Measurements from ENCODE around the gene ETV4. TPM values are rescaled to one million over a fixed set of nuclear protein-coding genes. Genes with fewer than 3 reads are reported as not detected.

The ETV4 gene
- polyA plus RNA-seq, 1 donor from 2014 or later = 0.61 TPM

DNA sequence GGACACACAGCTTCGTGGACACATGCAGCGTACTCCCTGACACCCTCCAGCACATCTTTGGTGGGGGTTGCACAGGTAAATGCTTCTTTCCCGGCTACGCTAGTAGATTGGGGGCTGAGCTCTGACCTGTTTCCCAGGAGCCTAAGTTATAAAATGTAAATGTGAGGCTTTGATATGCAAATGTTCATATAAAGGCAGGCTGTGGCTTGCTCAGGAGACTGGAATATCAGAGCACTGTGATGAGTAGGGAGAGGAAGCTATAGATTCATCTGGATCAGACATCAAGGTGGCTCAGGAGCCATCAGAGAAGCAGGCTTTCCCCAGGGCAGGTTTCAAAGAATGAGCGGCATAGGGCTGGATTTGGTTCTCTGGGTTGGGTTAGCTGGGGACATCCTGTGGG lies 3.4 kb upstream of the ETV4 start:
- H3K9ac ChIP-seq (ENCODE audit: low read length) = no peak overlapping the region

GRCh38 chr17:43548689-43549379 lies 2.7 kb upstream of the ETV4 start:
- H3K79me2 ChIP-seq (replicated peaks; ENCODE audit: insufficient read depth, low read length) = no peaks in the 10 kb centered on the region
- H3K36me3 ChIP-seq (ENCODE audit: insufficient read depth, low read length) = no peaks in the 10 kb centered on the region
- H3F3A ChIP-seq (ENCODE audit: insufficient read depth, low read length, poor library complexity, severe bottlenecking) = no peaks in the 10 kb centered on the region
- H3K27me3 ChIP-seq (ENCODE audit: insufficient read depth, low read depth, low read length) = peaks cover 42% of the 10 kb centered on the region
- no peak overlapping the region for H3K4me2 ChIP-seq (ENCODE audit: low read length)
- H4K20me1 ChIP-seq (ENCODE audit: insufficient read depth) = no peaks in the 10 kb centered on the region
- no peak overlapping the region for H3K4me3 ChIP-seq (ENCODE audit: low read length)
- no peak overlapping the region for H2AFZ ChIP-seq (ENCODE audit: low read depth, low read length)
- H3K9me2 ChIP-seq (ENCODE audit: insufficient read depth, low read length) = no peaks in the 10 kb centered on the region
- no peak overlapping the region for H3K9ac ChIP-seq (ENCODE audit: low read length)
- no peak overlapping the region for H3K27ac ChIP-seq (ENCODE audit: low read length)
- H3K9me3 ChIP-seq (ENCODE audit: low read length) = no peaks in the 10 kb centered on the region
- TF ChIP-seq RAD21 (conservative IDR thresholded peaks at IDR 0.05) (no peak), CTCF (IDR thresholded peaks at IDR 0.05; ENCODE audit: poor library complexity, severe bottlenecking) (no peak), TAF1 (IDR thresholded peaks at IDR 0.05; ENCODE audit: low read depth) (no peak), EP300 (conservative IDR thresholded peaks at IDR 0.05; ENCODE audit: poor library complexity, severe bottlenecking) (no peak), POLR2AphosphoS5 (IDR thresholded peaks at IDR 0.05) (no peak), SMC3 (conservative IDR thresholded peaks at IDR 0.05; ENCODE audit: poor library complexity) (no peak), EZH2 (IDR thresholded peaks at IDR 0.05; ENCODE audit: borderline replicate concordance, insufficient read depth, low read length, poor library complexity, severe bottlenecking) (no peak), MXI1 (conservative IDR thresholded peaks at IDR 0.05; ENCODE audit: poor library complexity, severe bottlenecking) (no peak)

More for the DNA sequence above, 3.4 kb upstream of the ETV4 start:
- Histone ChIP-seq H3K36me3 (ENCODE audit: insufficient read depth, low read length) (no peaks in the 10 kb centered on the region), H3K27ac (ENCODE audit: low read length) (no peak overlapping the region), H3K4me3 (ENCODE audit: low read length) (no peak overlapping the region), H2AFZ (ENCODE audit: low read depth, low read length) (no peak overlapping the region), H4K20me1 (ENCODE audit: insufficient read depth) (no peaks in the 10 kb centered on the region), H3F3A (ENCODE audit: insufficient read depth, low read length, poor library complexity, severe bottlenecking) (no peaks in the 10 kb centered on the region), H3K27me3 (ENCODE audit: insufficient read depth, low read depth, low read length) (peaks cover 35% of the 10 kb centered on the region), H3K79me2 (replicated peaks; ENCODE audit: insufficient read depth, low read length) (no peaks in the 10 kb centered on the region), H3K9me3 (ENCODE audit: low read length) (no peaks in the 10 kb centered on the region), H3K4me2 (ENCODE audit: low read length) (no peak overlapping the region), H3K9me2 (ENCODE audit: insufficient read depth, low read length) (no peaks in the 10 kb centered on the region)
- TF ChIP-seq TAF1 (IDR thresholded peaks at IDR 0.05; ENCODE audit: low read depth) = no peak
- TF ChIP-seq SMC3 (conservative IDR thresholded peaks at IDR 0.05; ENCODE audit: poor library complexity) = no peak
- TF ChIP-seq POLR2AphosphoS5 (IDR thresholded peaks at IDR 0.05) = no peak
- TF ChIP-seq, protein P1, sequence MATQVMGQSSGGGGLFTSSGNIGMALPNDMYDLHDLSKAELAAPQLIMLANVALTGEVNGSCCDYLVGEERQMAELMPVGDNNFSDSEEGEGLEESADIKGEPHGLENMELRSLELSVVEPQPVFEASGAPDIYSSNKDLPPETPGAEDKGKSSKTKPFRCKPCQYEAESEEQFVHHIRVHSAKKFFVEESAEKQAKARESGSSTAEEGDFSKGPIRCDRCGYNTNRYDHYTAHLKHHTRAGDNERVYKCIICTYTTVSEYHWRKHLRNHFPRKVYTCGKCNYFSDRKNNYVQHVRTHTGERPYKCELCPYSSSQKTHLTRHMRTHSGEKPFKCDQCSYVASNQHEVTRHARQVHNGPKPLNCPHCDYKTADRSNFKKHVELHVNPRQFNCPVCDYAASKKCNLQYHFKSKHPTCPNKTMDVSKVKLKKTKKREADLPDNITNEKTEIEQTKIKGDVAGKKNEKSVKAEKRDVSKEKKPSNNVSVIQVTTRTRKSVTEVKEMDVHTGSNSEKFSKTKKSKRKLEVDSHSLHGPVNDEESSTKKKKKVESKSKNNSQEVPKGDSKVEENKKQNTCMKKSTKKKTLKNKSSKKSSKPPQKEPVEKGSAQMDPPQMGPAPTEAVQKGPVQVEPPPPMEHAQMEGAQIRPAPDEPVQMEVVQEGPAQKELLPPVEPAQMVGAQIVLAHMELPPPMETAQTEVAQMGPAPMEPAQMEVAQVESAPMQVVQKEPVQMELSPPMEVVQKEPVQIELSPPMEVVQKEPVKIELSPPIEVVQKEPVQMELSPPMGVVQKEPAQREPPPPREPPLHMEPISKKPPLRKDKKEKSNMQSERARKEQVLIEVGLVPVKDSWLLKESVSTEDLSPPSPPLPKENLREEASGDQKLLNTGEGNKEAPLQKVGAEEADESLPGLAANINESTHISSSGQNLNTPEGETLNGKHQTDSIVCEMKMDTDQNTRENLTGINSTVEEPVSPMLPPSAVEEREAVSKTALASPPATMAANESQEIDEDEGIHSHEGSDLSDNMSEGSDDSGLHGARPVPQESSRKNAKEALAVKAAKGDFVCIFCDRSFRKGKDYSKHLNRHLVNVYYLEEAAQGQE (IDR thresholded peaks at IDR 0.05; ENCODE audit: borderline replicate concordance) = no peak
- no peak for TF ChIP-seq EP300 (conservative IDR thresholded peaks at IDR 0.05; ENCODE audit: poor library complexity, severe bottlenecking)
- TF ChIP-seq MXI1 (conservative IDR thresholded peaks at IDR 0.05; ENCODE audit: poor library complexity, severe bottlenecking) = no peak
- no peak for TF ChIP-seq CTCF (IDR thresholded peaks at IDR 0.05; ENCODE audit: poor library complexity, severe bottlenecking)
- no peak for TF ChIP-seq RAD21 (conservative IDR thresholded peaks at IDR 0.05)
- TF ChIP-seq EZH2 (IDR thresholded peaks at IDR 0.05; ENCODE audit: borderline replicate concordance, insufficient read depth, low read length, poor library complexity, severe bottlenecking) = no peak

Measured in neural cell (in vitro differentiated cells).